Adrenal gland (tissue), 12 donors: ENCODE data around the gene COX7A2L. TPM values are rescaled to one million over a fixed set of nuclear protein-coding genes. Genes with fewer than 3 reads are reported as not detected.

ENCODE experiments used
- DNase-seq, 7 donors: peaks; one replicate each; pipeline ENCODE4 v3.0.0-alpha.2; 2019 to 2020
- H3K27ac ChIP-seq, 5 donors: fragments of 200-600 bp; sonication (generic) in 4 of 5; 1 replicate in 3 of 5; 2 replicates in 2 of 5; pipeline versions ENCODE4 v1.5.1 to v1.8.0; 2016 to 2020; ENCODE audit warnings: mild to moderate bottlenecking in 1 of 5
- H3K27me3 ChIP-seq: fragments of 200-600 bp; 2 replicates; pipeline ENCODE4 v1.8.0; 2021
- H3K36me3 ChIP-seq, 2 donors: fragments of 200-600 bp; replicated peaks in 1 of 2; 1 replicate in 1 of 2; 2 replicates in 1 of 2; pipeline versions ENCODE4 v1.5.1 to v1.8.0; 2018 to 2022
- H3K4me1 ChIP-seq, 2 donors: fragments of 200-600 bp; replicated peaks in 1 of 2; 1 replicate in 1 of 2; 2 replicates in 1 of 2; pipeline versions ENCODE4 v1.5.1 to v1.8.0; 2018 to 2021
- H3K4me3 ChIP-seq, 4 donors: fragments of 200-600 bp; sonication (generic) in 3 of 4; one replicate each; pipeline ENCODE4 v1.5.1; 2016 to 2018
- H3K9me3 ChIP-seq, 3 donors: fragments of 200-600 bp; sonication (generic) in 1 of 3; replicated peaks in 1 of 3; 1 replicate in 2 of 3; 2 replicates in 1 of 3; pipeline versions ENCODE4 v1.5.1 to v1.8.0; 2016 to 2021
- CTCF ChIP-seq, 6 experiments: fragments of 450-650 bp in 4 of 6; fragments of 200-600 bp in 2 of 6; sonication (generic) in 1 of 6; IDR thresholded peaks; 1 replicate in 5 of 6; 2 replicates in 1 of 6; pipeline versions ENCODE4 v1.5.1 to v1.8.0; 2016 to 2021; ENCODE audit warnings: antibody characterized with exemption in 6 of 6, mild to moderate bottlenecking in 2 of 6, moderate library complexity in 1 of 6
- POLR2A ChIP-seq, 2 donors: fragments of 450-650 bp; IDR thresholded peaks; one replicate each; pipeline ENCODE4 v1.6.1; 2017; ENCODE audit warnings: antibody characterized with exemption in 2 of 2, mild to moderate bottlenecking in 2 of 2, moderate library complexity in 1 of 2
- WGBS, 4 donors: extraction: QIAGEN DNeasy Blood & Tissue Kit in 2 of 4; methylation state at CpG; one replicate each; pipeline versions ENCODE4 v1.1.5 to v1.1.7; 2013 to 2017; 5-methylcytosine and 5-hydroxymethylcytosine counted together
- intact Hi-C, 2 donors: fragments of 100-400 bp; cut with DNase I; formaldehyde crosslinking; loops; one replicate each; pipeline versions ENCODE4 v1.14.1 to v1.15.0; 2022 to 2023
- polyA plus RNA-seq, 3 donors: library from polyadenylated mRNA; stranded (reverse); fragments of 200-250 nt in 2 of 3; fragments of 350-450 nt in 1 of 3; fragmentation: Illumina TruSeq in 1 of 3; extraction: RNeasy Lipid Tissue Mini Kit (QIAGEN cat#74804) in 1 of 3; gene quantifications; one replicate each; pipeline ENCODE4 v1.2.3, GENCODE V29; 2013 to 2014
- total RNA-seq, 9 donors: library from RNA; depleted of rRNA in 4 of 9; stranded (reverse); fragments of >200 nt in 4 of 9; fragments of 120-200 nt in 1 of 9; fragmentation: NEBNext Ultra II Directional in 1 of 9; extraction: Animal tissue kit (Norgen Biotek cat#: 25700) in 1 of 9; gene quantifications; one replicate each; pipeline versions ENCODE4 v1.1.0 to v1.2.4, GENCODE V29; 2013 to 2023
- donor health status: healthy with polysubstance abuse.
- donor health status: Bipolar disorder and iron deficiency.
- donor health status: DM: yes; HTN: yes; CAD: no.
- donor health status: DM: no; HTN: no; CAD: no.
- donor health status: DM: no; HTN: no; CAD: no.
- donor health status: DM: yes; HTN: yes; CAD: no.

Gene COX7A2L
- total and polyA plus RNA-seq, 12 donors = 124 to 446 (median 291) TPM

DNA sequence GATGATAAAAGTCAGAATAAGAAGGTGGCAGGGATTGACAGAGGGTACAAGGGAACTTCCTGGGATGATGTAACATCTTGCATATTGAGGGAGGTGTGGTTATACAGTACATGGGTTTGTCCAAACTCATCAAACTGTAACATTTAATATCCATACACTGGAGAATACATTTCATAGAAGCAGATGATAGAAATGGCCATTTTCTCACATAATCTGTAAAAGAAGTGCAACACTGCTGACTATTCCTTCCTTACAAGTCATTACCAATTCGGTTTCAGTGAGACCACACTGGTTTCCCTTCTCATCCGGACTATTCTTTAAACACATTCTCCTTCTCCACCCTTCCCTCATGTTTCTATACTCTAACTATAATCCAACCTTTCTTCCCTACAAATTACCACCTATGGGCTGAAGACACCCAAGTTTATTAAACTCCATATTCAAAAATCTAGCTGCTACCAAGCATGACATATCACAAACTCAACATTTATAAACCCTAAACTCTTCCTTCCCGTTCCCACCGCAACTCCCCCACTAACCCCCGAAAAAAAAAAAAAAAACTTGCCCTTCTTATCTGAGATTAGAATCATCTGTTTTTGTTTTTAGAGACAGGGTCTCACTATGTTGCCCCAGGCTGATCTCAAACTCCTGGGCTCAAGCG is 1.6 kb downstream of the COX7A2L start:
- Histone ChIP-seq H3K36me3 (no peaks in the 10 kb centered on the region), H3K4me1 (peaks cover 20 to 47% of the 10 kb centered on the region in 2 donors), H3K27ac (peak overlapping the region; percentile 18 to 99 (median 98)), H3K9me3 (no peaks in the 10 kb centered on the region), H3K4me3 (peak overlapping the region in 2 of 4 donors; percentile 96 to 97), H3K27me3 (no peaks in the 10 kb centered on the region)
- no peak for DNase-seq
- intact Hi-C loops = loop anchor here in 1 of 2 donors (10.0 kb wide), 1 partner anchor 265 kb away; no protein-coding TSS in a partner anchor
- TF ChIP-seq CTCF (IDR thresholded peaks at IDR 0.05) = no peak
- peak in 1 of 2 donors; percentile 10 for TF ChIP-seq POLR2A (IDR thresholded peaks at IDR 0.05)
- 12 to 20% (median 18%) methylated on average over 6 of the region's 6 CpGs for WGBS, 4 donors

DNA sequence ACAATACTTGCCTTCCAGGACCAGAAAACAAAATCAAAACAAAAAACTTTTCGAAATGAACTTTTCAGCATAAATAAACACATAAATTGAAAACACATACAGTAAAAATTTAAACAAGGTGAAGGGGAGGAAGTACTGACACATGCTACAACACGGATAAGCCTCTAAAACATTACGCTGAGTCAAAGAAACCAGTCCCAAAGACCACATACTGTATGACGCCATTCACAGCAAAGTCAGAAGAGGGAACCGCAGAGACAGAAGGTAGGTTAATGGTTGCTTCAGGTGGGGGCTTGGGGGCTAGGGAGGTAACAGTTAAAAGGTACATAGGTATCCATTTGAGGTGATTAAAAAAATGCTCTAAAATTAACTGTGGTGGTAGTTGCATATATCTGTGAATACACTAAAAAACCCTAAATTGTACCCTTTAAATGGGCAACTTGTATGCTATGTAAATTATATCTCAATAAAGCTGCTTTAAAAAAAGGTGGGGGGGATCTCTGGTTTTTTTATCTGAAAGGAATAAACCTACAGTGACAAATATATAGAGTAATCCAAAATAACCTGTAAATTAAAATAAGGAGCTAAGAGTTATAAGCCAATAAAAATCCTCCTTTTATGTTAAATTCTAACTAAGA is 7.1 kb downstream of the COX7A2L start:
- Histone ChIP-seq H3K4me3 (no peak overlapping the region), H3K4me1 (peaks cover 23 to 61% of the 10 kb centered on the region in 2 donors), H3K27me3 (no peaks in the 10 kb centered on the region), H3K9me3 (no peaks in the 10 kb centered on the region), H3K27ac (peak overlapping the region in 1 of 5 donors; percentile 56), H3K36me3 (peaks cover 0 to 29% of the 10 kb centered on the region in 2 donors)
- TF ChIP-seq CTCF (IDR thresholded peaks at IDR 0.05) = no peak
- TF ChIP-seq POLR2A (IDR thresholded peaks at IDR 0.05) = no peak
- intact Hi-C loops = loop anchor here in 1 of 2 donors (10.0 kb wide), 1 partner anchor 259 kb away; no protein-coding TSS in a partner anchor
- no peak for DNase-seq
- WGBS, 4 donors = 82 to 88% (median 86%) methylated on average over 5 of the region's 5 CpGs

DNA sequence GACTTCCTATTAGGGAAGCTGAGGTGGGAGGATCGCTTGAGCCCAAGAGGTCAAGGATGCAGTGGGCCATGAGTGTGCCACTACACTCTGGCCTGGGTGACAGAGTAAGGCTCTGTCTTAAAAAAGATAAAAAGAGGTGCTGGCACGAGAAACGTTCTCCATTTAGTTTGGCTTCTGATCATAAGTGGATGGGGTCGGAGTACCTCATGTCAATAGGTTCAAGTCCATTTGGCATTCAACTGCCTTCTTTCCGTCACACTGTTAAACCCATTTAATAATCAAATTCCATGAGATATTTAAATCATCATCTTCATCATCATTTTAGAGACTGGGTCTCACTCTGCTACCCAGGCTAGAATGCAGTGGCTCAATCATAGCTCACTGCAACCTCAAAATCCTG is 9.2 kb downstream of the COX7A2L start:
- H3K36me3 ChIP-seq = peaks cover 0 to 29% of the 10 kb centered on the region in 2 donors
- no peaks in the 10 kb centered on the region for H3K9me3 ChIP-seq
- no peak overlapping the region for H3K4me3 ChIP-seq
- peaks cover 15 to 46% of the 10 kb centered on the region in 2 donors for H3K4me1 ChIP-seq
- H3K27ac ChIP-seq = peak overlapping the region in 2 of 5 donors; percentile 50 to 69
- TF ChIP-seq CTCF (IDR thresholded peaks at IDR 0.05) = no peak
- TF ChIP-seq POLR2A (IDR thresholded peaks at IDR 0.05) = no peak
- WGBS, 4 donors = 74 to 77% (median 76%) methylated on average over 5 of the region's 5 CpGs
- intact Hi-C loops = loop anchor here in 1 of 2 donors (10.0 kb wide), 1 partner anchor 257 kb away; no protein-coding TSS in a partner anchor
- H3K27me3 ChIP-seq = no peaks in the 10 kb centered on the region
- DNase-seq = no peak

DNA sequence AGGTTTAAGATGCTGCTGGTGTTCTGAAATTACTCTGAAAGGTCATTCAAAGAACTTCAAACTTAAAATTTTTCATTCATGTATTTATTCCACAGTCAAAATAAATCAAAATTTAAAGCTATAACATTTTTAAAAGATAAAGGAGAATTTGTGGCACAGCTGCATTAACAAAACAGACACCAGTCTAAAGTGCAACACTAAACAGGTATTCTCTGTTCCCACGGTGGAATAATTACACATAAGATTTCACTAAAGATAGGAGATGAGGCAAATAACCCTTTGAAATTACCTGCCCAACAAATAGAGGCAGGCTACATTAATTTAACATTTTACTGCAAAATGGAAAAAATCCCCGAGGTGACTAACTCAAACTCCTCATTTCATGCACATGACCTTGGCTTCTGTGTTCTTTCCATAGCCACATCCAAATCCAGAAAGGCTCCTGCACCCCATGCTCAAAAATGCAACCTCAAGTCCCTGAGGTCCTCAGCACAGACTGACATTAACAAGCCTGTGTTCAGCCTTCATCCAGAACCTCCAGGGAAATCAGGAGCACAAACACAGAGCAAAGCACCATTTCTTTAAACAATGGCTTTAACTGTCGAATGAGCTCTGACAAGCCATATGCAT is 10.5 kb downstream of the COX7A2L start:
- 45 to 60% (median 51%) methylated on average over 3 of the region's 3 CpGs for WGBS, 4 donors
- H3K27me3 ChIP-seq = no peaks in the 10 kb centered on the region
- H3K27ac ChIP-seq = peak overlapping the region in 4 of 5 donors; percentile 5 to 69 (median 44)
- no peak for TF ChIP-seq CTCF (IDR thresholded peaks at IDR 0.05)
- no peak for TF ChIP-seq POLR2A (IDR thresholded peaks at IDR 0.05)
- H3K4me3 ChIP-seq = no peak overlapping the region
- peak in 2 of 7 donors; percentile 37 to 59 for DNase-seq
- H3K4me1 ChIP-seq = peaks cover 21 to 55% of the 10 kb centered on the region in 2 donors
- intact Hi-C loops = loop anchor here in 1 of 2 donors (10.0 kb wide), 1 partner anchor 256 kb away; no protein-coding TSS in a partner anchor
- no peaks in the 10 kb centered on the region for H3K9me3 ChIP-seq
- peaks cover 0 to 29% of the 10 kb centered on the region in 2 donors for H3K36me3 ChIP-seq
